Glutamatergic neuron (in vitro differentiated cells): ENCODE measurements around the gene FGF2. TPM values are rescaled to one million over a fixed set of nuclear protein-coding genes. Genes with fewer than 3 reads are reported as not detected.

Experiments used
- DNase-seq: peaks from one replicate; pipeline ENCODE4 v3.0.0; 2022
- H3K27ac Mint-ChIP-seq: one replicate; pipeline ENCODE4 v1.8.0; 2020; ENCODE audit warnings: mild to moderate bottlenecking, mixed read lengths, inconsistent platforms; ENCODE audit not compliant: unreplicated experiment
- H3K27me3 Mint-ChIP-seq: one replicate; pipeline ENCODE4 v1.8.0; 2020; ENCODE audit warnings: mild to moderate bottlenecking, moderate library complexity, mixed read lengths, inconsistent platforms; ENCODE audit not compliant: unreplicated experiment
- H3K36me3 Mint-ChIP-seq: one replicate; pipeline ENCODE4 v1.8.0; 2020; ENCODE audit warnings: mild to moderate bottlenecking, mixed read lengths, inconsistent platforms; ENCODE audit not compliant: unreplicated experiment
- H3K4me1 Mint-ChIP-seq: one replicate; pipeline ENCODE4 v1.8.0; 2020; ENCODE audit warnings: mild to moderate bottlenecking, low read depth, mixed read lengths, inconsistent platforms; ENCODE audit not compliant: unreplicated experiment
- H3K4me3 Mint-ChIP-seq: one replicate; pipeline ENCODE4 v1.8.0; 2020; ENCODE audit warnings: mild to moderate bottlenecking, mixed read lengths, inconsistent platforms; ENCODE audit not compliant: unreplicated experiment
- H3K9me3 Mint-ChIP-seq: one replicate; pipeline ENCODE4 v1.8.0; 2020; ENCODE audit warnings: mild to moderate bottlenecking, moderate library complexity, mixed read lengths, inconsistent platforms; ENCODE audit not compliant: unreplicated experiment
- total RNA-seq: library from RNA; stranded (reverse); fragmentation: NEBNext Ultra II Directional; extraction: Animal tissue kit (Norgen Biotek cat#: 25700); gene quantifications from one replicate; pipeline ENCODE4 v1.2.1, GENCODE V29; 2021; ENCODE audit not compliant: unreplicated experiment
- TF ChIP-seq, protein P1 (sequence below): fragments of 200-600 bp; sonication (generic); IDR thresholded peaks from one replicate; pipeline ENCODE4 v1.5.0; 2021; ENCODE audit not compliant: partially characterized antibody, unreplicated experiment

The FGF2 gene
- total RNA-seq, 1 donor from 2014 or later, result 2.9 TPM

DNA sequence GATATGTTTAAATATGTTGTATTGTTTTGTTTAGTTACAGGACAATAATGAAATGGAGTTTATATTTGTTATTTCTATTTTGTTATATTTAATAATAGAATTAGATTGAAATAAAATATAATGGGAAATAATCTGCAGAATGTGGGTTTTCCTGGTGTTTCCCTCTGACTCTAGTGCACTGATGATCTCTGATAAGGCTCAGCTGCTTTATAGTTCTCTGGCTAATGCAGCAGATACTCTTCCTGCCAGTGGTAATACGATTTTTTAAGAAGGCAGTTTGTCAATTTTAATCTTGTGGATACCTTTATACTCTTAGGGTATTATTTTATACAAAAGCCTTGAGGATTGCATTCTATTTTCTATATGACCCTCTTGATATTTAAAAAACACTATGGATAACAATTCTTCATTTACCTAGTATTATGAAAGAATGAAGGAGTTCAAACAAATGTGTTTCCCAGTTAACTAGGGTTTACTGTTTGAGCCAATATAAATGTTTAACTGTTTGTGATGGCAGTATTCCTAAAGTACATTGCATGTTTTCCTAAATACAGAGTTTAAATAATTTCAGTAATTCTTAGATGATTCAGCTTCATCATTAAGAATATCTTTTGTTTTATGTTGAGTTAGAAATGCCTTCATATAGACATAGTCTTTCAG, 68.8 kb downstream of the FGF2 start:
- TF ChIP-seq, protein P1, sequence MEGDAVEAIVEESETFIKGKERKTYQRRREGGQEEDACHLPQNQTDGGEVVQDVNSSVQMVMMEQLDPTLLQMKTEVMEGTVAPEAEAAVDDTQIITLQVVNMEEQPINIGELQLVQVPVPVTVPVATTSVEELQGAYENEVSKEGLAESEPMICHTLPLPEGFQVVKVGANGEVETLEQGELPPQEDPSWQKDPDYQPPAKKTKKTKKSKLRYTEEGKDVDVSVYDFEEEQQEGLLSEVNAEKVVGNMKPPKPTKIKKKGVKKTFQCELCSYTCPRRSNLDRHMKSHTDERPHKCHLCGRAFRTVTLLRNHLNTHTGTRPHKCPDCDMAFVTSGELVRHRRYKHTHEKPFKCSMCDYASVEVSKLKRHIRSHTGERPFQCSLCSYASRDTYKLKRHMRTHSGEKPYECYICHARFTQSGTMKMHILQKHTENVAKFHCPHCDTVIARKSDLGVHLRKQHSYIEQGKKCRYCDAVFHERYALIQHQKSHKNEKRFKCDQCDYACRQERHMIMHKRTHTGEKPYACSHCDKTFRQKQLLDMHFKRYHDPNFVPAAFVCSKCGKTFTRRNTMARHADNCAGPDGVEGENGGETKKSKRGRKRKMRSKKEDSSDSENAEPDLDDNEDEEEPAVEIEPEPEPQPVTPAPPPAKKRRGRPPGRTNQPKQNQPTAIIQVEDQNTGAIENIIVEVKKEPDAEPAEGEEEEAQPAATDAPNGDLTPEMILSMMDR, result no peak
- Mint-ChIP-seq H3K4me1 (peaks cover 3% of the 10 kb centered on the region), H3K4me3 (no peak overlapping the region), H3K36me3 (no peaks in the 10 kb centered on the region), H3K9me3 (peaks cover 2% of the 10 kb centered on the region), H3K27ac (no peak overlapping the region), H3K27me3 (no peaks in the 10 kb centered on the region)
- DNase-seq, result no peak

DNA sequence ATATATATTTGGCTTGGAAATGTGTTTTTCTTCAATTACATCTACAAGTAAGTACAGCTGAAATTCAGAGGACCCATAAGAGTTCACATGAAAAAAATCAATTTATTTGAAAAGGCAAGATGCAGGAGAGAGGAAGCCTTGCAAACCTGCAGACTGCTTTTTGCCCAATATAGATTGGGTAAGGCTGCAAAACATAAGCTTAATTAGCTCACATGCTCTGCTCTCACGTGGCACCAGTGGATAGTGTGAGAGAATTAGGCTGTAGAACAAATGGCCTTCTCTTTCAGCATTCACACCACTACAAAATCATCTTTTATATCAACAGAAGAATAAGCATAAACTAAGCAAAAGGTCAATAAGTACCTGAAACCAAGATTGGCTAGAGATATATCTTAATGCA, 69.6 kb downstream of the FGF2 start:
- no peaks in the 10 kb centered on the region for H3K27me3 Mint-ChIP-seq
- no peak overlapping the region for H3K27ac Mint-ChIP-seq
- peaks cover 2% of the 10 kb centered on the region for H3K9me3 Mint-ChIP-seq
- peaks cover 3% of the 10 kb centered on the region for H3K4me1 Mint-ChIP-seq
- H3K36me3 Mint-ChIP-seq, result no peaks in the 10 kb centered on the region
- no peak for DNase-seq
- TF ChIP-seq, protein P1, result no peak
- H3K4me3 Mint-ChIP-seq, result no peak overlapping the region

DNA sequence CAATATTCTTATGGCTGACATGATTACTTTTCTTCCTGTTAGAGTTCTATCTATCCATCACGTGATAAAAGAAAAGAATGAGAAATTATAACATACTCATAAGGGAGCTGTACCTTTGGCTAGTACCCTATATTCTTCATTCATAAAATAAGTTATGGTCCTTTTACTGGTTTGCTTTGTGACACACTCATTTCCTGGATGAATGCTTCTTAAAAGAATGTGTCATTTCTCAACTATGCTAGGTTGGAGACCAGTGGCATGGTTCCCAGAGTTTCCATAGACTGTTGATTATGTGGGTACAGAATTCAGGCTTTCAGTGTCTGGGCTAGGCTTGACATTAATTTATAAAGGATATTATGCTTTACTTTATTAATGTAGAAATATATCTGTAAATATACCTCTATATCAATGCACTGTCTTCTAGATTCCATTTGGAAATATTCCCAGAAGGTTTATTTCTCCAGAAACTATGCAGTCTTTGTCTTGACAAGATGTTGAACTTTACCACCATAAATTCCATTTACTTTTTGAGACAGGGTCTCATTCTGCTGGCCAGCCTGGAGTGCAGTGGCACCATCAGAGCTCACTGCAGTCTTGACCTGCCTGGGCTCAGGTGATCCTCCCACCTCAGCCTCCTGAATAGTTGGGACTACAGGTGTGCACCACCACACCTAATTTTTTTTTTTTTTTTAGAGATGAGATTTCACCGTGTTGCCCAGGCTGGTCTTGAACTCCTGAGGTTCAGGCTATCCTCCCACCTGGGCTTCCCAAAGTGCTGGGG, 71.9 kb downstream of the FGF2 start:
- peaks cover 3% of the 10 kb centered on the region for H3K4me1 Mint-ChIP-seq
- no peaks in the 10 kb centered on the region for H3K27me3 Mint-ChIP-seq
- no peaks in the 10 kb centered on the region for H3K36me3 Mint-ChIP-seq
- DNase-seq, result no peak
- H3K9me3 Mint-ChIP-seq, result peaks cover 2% of the 10 kb centered on the region
- TF ChIP-seq, protein P1, result no peak
- no peak overlapping the region for H3K27ac Mint-ChIP-seq
- no peak overlapping the region for H3K4me3 Mint-ChIP-seq

DNA sequence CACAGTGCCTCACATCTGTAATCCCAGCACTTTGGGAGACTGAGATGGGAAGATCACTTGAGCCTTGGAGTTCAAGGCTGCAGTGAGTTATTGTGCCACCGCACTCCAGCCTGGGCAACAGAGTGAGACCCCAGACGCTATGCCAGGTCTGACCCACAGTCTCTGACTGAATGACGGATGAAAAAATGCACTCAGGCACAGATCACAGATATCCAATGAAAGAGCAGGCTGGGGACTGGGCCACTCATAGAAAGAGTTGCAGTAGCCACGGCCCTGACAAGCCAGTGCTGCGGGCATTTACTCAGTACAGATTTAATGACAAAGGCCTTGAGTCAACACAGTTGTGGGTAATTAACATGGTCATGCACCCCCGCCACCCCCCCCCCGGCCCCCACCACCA, 73.1 kb downstream of the FGF2 start:
- TF ChIP-seq, protein P1, result no peak
- H3K27me3 Mint-ChIP-seq, result no peaks in the 10 kb centered on the region
- peaks cover 2% of the 10 kb centered on the region for H3K9me3 Mint-ChIP-seq
- H3K36me3 Mint-ChIP-seq, result no peaks in the 10 kb centered on the region
- DNase-seq, result no peak
- no peak overlapping the region for H3K4me3 Mint-ChIP-seq
- H3K27ac Mint-ChIP-seq, result no peak overlapping the region
- peaks cover 5% of the 10 kb centered on the region for H3K4me1 Mint-ChIP-seq

DNA sequence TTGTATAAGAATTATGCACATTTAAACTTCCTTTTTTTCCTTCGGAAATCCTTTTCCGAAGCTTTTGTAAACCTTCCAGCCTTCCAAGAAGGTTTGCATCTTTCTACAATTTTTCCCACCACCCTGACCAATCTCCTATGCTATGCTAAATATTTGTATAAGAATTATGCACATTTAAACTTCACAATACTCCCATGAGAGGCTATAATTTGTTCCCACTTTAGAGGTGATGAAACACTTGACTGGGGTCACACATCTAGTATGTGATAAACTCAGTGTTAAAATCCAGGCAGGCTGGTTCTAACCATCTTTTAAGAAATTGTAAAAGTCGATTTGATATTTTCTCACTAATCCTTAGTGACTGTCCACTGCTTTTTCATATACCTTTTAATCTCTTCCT, 73.7 kb downstream of the FGF2 start:
- Mint-ChIP-seq H3K9me3 (peaks cover 2% of the 10 kb centered on the region), H3K36me3 (no peaks in the 10 kb centered on the region), H3K4me3 (no peak overlapping the region), H3K4me1 (peaks cover 2% of the 10 kb centered on the region), H3K27me3 (no peaks in the 10 kb centered on the region), H3K27ac (no peak overlapping the region)
- TF ChIP-seq, protein P1, result no peak
- no peak for DNase-seq
